Measurements from ENCODE around the gene PRRT2.
A peak's percentile ranks its signal among the peaks of the same experiment; 100 is the strongest.

PRRT2 gene

GRCh38 chr16:29811896-29812665 is at the start of gene PRRT2:
PRRT2 (plus strand) TSS chr16:29812193; CDS start chr16:29813055, 862 bp downstream.
- H3K4me3 ChIP-seq (replicated peaks; ENCODE audit: low read depth, low read length), result peak within 1 kb of the TSS; percentile 60
- no peak for TF ChIP-seq CTCF (IDR thresholded peaks at IDR 0.05; ENCODE audit: low read length, missing control alignments)
- DNase-seq (ENCODE audit: low read depth), result peak; percentile 48

- no peak for DNase-seq (ENCODE audit: low read depth)
- TF ChIP-seq CTCF (IDR thresholded peaks at IDR 0.05; ENCODE audit: low read length, missing control alignments), result no peak
Observed at GRCh38 chr16:29763326-29763725, 48.7 kb upstream of the PRRT2 start.

GRCh38 chr16:29765167-29766032 is 46.6 kb upstream of the PRRT2 start:
- H3K4me3 ChIP-seq (replicated peaks; ENCODE audit: low read depth, low read length), result no peak overlapping the region
- no peak for DNase-seq (ENCODE audit: low read depth)
- TF ChIP-seq CTCF (IDR thresholded peaks at IDR 0.05; ENCODE audit: low read length, missing control alignments), result no peak

More at GRCh38 chr16:29763326-29763725, 48.7 kb upstream of the PRRT2 start:
- no peak overlapping the region for H3K4me3 ChIP-seq (replicated peaks; ENCODE audit: low read depth, low read length)

GRCh38 chr16:29766571-29766970 is 45.4 kb upstream of the PRRT2 start:
- no peak for TF ChIP-seq CTCF (IDR thresholded peaks at IDR 0.05; ENCODE audit: low read length, missing control alignments)
- H3K4me3 ChIP-seq (replicated peaks; ENCODE audit: low read depth, low read length), result no peak overlapping the region
- DNase-seq (ENCODE audit: low read depth), result no peak

- TF ChIP-seq CTCF (IDR thresholded peaks at IDR 0.05; ENCODE audit: low read length, missing control alignments), result no peak
- H3K4me3 ChIP-seq (replicated peaks; ENCODE audit: low read depth, low read length), result no peak overlapping the region
- DNase-seq (ENCODE audit: low read depth), result no peak
Observed at GRCh38 chr16:29767062-29767461, 44.9 kb upstream of the PRRT2 start.

GRCh38 chr16:29769507-29769906 is 42.5 kb upstream of the PRRT2 start:
- no peak for DNase-seq (ENCODE audit: low read depth)
- TF ChIP-seq CTCF (IDR thresholded peaks at IDR 0.05; ENCODE audit: low read length, missing control alignments), result no peak
- no peak overlapping the region for H3K4me3 ChIP-seq (replicated peaks; ENCODE audit: low read depth, low read length)
